Upper lobe of left lung (tissue), 4 donors: ENCODE results near the gene WDR17.

Source experiments
- CTCF ChIP-seq, 6 experiments: fragments of 450-650 bp in 4 of 6; fragments of 200-600 bp in 2 of 6; sonication (generic) in 2 of 6; IDR thresholded peaks; one replicate each; pipeline ENCODE4 v1.5.1; 2016 to 2019; ENCODE audit warnings: antibody characterized with exemption in 6 of 6
- POLR2A ChIP-seq, 4 donors: fragments of 450-650 bp; IDR thresholded peaks; one replicate each; pipeline ENCODE4 v1.5.1; 2016 to 2017; ENCODE audit warnings: antibody characterized with exemption in 4 of 4, mild to moderate bottlenecking in 2 of 4

- TF ChIP-seq POLR2A (IDR thresholded peaks at IDR 0.05) = no peak
- TF ChIP-seq CTCF (IDR thresholded peaks at IDR 0.05) = no peak
Measured at GRCh38 chr4:176038789-176039188, 26.9 kb upstream of the WDR17 start.
